OCI-LY1 (cell line): Measurements from ENCODE around the gene SATB1.

Experiments used
- EZH2 ChIP-seq: fragments of 200-600 bp; sonication (generic), shearing (Covaris generic); IDR thresholded peaks from 2 replicates; pipeline ENCODE4 v1.8.0; 2017; ENCODE audit warnings: borderline replicate concordance, mixed run types, mild to moderate bottlenecking, antibody characterized with exemption, low read length, moderate library complexity, mixed read lengths
- TF ChIP-seq, protein P1 (sequence below): fragments of 200-600 bp; sonication (generic), shearing (Covaris generic); IDR thresholded peaks from 2 replicates; pipeline ENCODE4 v1.5.1; 2017; ENCODE audit warnings: mild to moderate bottlenecking, antibody characterized with exemption, low read length, moderate library complexity, mixed read lengths

DNA sequence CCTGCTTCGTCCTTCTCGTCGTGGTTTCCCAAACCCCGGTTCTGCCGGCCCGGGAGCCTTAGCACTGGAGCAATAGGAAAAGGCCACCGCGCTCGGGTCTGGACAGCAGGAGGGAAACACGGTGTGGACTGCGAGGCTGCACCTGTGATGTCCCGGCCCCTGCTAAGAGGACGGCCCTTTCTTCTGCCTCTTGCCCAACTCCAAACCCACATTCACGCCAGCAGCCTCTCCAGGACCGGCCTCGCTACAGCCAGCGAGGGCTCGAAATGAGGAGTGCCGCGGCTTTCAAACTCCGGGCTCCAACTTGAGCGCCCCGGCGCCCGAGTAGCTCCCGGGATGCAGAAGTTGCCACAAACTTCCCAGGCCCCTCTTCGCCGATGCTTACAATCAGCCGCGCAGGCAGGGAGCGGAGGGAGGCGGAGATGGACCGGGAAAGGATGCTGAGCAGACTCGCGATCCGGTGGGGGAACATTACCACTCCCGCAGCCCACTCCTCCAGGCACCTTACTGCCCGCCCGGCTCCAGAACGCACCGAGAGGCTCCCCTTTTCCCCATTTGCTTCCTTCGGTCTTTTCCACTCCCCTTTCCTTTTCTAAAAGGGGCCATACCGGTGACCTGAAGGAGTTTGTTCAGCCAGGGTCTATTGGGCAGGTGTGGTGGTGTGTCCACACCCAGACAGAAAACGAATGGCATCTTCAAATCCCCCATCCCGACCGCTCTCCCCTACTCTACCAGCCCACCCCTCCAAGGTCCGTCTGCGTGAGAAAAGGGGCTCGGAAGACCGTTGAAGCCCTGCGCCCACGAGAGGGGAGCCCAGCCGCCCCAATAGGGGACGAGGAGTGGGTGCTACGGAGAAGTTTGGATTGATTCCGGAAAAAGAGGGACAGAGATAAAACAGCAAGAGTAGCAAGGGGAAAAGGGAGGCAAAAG is 18.8 kb upstream of the SATB1 start:
- TF ChIP-seq, protein P1, sequence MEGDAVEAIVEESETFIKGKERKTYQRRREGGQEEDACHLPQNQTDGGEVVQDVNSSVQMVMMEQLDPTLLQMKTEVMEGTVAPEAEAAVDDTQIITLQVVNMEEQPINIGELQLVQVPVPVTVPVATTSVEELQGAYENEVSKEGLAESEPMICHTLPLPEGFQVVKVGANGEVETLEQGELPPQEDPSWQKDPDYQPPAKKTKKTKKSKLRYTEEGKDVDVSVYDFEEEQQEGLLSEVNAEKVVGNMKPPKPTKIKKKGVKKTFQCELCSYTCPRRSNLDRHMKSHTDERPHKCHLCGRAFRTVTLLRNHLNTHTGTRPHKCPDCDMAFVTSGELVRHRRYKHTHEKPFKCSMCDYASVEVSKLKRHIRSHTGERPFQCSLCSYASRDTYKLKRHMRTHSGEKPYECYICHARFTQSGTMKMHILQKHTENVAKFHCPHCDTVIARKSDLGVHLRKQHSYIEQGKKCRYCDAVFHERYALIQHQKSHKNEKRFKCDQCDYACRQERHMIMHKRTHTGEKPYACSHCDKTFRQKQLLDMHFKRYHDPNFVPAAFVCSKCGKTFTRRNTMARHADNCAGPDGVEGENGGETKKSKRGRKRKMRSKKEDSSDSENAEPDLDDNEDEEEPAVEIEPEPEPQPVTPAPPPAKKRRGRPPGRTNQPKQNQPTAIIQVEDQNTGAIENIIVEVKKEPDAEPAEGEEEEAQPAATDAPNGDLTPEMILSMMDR = no peak
- no peak for TF ChIP-seq EZH2
